Dedifferentiated amniotic fluid mesenchymal stem cell (primary cell): ENCODE measurements around the gene KIAA1549.
"Not testable (repeated sequence)": the region's sequence is repeated elsewhere in the genome, so short reads cannot be mapped to it uniquely, and the experiment has no call there.

Experiments used
- DNase-seq: peaks from one replicate; pipeline ENCODE4 v3.0.0-alpha.2; 2016; ENCODE audit errors: extremely low spot score

The KIAA1549 gene

GRCh38 chr7:138945154-138945553, 36.0 kb downstream of the KIAA1549 start:
- DNase-seq: no peak

- DNase-seq: no peak
Observed at GRCh38 chr7:138944592-138944991, 36.6 kb downstream of the KIAA1549 start.

- DNase-seq: no peak
Observed at GRCh38 chr7:138943061-138943460, 38.1 kb downstream of the KIAA1549 start.

- DNase-seq: no peak
Observed at GRCh38 chr7:138941545-138941944, 39.6 kb downstream of the KIAA1549 start.

GRCh38 chr7:138940602-138941001, 40.6 kb downstream of the KIAA1549 start:
- DNase-seq: not testable (repeated sequence)

GRCh38 chr7:138937484-138937883, 43.7 kb downstream of the KIAA1549 start:
- DNase-seq: no peak

GRCh38 chr7:138935465-138936011, 45.7 kb downstream of the KIAA1549 start:
- peak; percentile 83 for DNase-seq

GRCh38 chr7:138934861-138935260, 46.3 kb downstream of the KIAA1549 start:
- DNase-seq: no peak

- no peak for DNase-seq
Observed at GRCh38 chr7:138934367-138934766, 46.8 kb downstream of the KIAA1549 start.

GRCh38 chr7:138932870-138933269, 48.3 kb downstream of the KIAA1549 start:
- no peak for DNase-seq

- DNase-seq: no peak
Observed at GRCh38 chr7:138932427-138932826, 48.8 kb downstream of the KIAA1549 start.

GRCh38 chr7:138929969-138930368, 51.2 kb downstream of the KIAA1549 start:
- no peak for DNase-seq

- no peak for DNase-seq
Observed at GRCh38 chr7:138926241-138926612, 55.0 kb downstream of the KIAA1549 start.

- DNase-seq: no peak
Observed at GRCh38 chr7:138924501-138925225, 56.5 kb downstream of the KIAA1549 start.

GRCh38 chr7:138921277-138921676, 59.9 kb downstream of the KIAA1549 start:
- no peak for DNase-seq

- DNase-seq: no peak
Observed at GRCh38 chr7:138919911-138920310, 61.3 kb downstream of the KIAA1549 start.

- no peak for DNase-seq
Observed at GRCh38 chr7:138919216-138919615, 62.0 kb downstream of the KIAA1549 start.

- DNase-seq: no peak
Observed at GRCh38 chr7:138918756-138919155, 62.4 kb downstream of the KIAA1549 start.

- DNase-seq: no peak
Observed at GRCh38 chr7:138918176-138918575, 63.0 kb downstream of the KIAA1549 start.

GRCh38 chr7:138917771-138918170, 63.4 kb downstream of the KIAA1549 start:
- DNase-seq: no peak

GRCh38 chr7:138916731-138917130, 64.5 kb downstream of the KIAA1549 start:
- DNase-seq: no peak

- no peak for DNase-seq
Observed at GRCh38 chr7:138916275-138916674, 64.9 kb downstream of the KIAA1549 start.

GRCh38 chr7:138913783-138914182, 67.4 kb downstream of the KIAA1549 start:
- DNase-seq: no peak

GRCh38 chr7:138911007-138911406, 70.2 kb downstream of the KIAA1549 start:
- DNase-seq: no peak
